AG10803 (cell line): Measurements from ENCODE around the gene SMARCC2.

Source experiments
- DNase-seq: peaks from one replicate; pipeline ENCODE4 v3.0.0; 2010; ENCODE audit warnings: low read depth
- H3K4me3 ChIP-seq: 2 replicates; pipeline ENCODE4 v1.5.1; 2011; ENCODE audit warnings: mild to moderate bottlenecking, low read length, control low read depth
- CTCF ChIP-seq: conservative IDR thresholded peaks from 2 replicates; pipeline ENCODE4 v1.5.1; 2011; ENCODE audit warnings: mild to moderate bottlenecking, low read length, control low read depth, inconsistent platforms

Gene SMARCC2

GRCh38 chr12:56189099-56189917 lies at the start of gene SMARCC2:
Gene SMARCC2 (minus strand): TSS chr12:56189483. CDS start chr12:56189461, 22 bp downstream.
- H3K4me3 ChIP-seq, result peak within 1 kb of the TSS; percentile 84
- peak; percentile 82 for DNase-seq
- peak; percentile 53 for TF ChIP-seq CTCF

GRCh38 chr12:56237552-56237951 lies 48.3 kb upstream of the SMARCC2 start:
- no peak for DNase-seq
- no peak for TF ChIP-seq CTCF
- no peak overlapping the region for H3K4me3 ChIP-seq

- no peak for TF ChIP-seq CTCF
- DNase-seq, result no peak
- no peak overlapping the region for H3K4me3 ChIP-seq
These were observed 47.7 kb upstream of the SMARCC2 start for GRCh38 chr12:56236985-56237384.

- TF ChIP-seq CTCF, result no peak
- H3K4me3 ChIP-seq, result no peak overlapping the region
- no peak for DNase-seq
These were observed 46.8 kb upstream of the SMARCC2 start for GRCh38 chr12:56236091-56236490.

- H3K4me3 ChIP-seq, result no peak overlapping the region
- no peak for TF ChIP-seq CTCF
- DNase-seq, result no peak
These were observed 45.6 kb upstream of the SMARCC2 start for GRCh38 chr12:56234746-56235436.

- no peak for TF ChIP-seq CTCF
- DNase-seq, result no peak
- no peak overlapping the region for H3K4me3 ChIP-seq
These were observed 41.9 kb upstream of the SMARCC2 start for GRCh38 chr12:56231184-56231582.
